Ascending aorta (tissue), 2 donors: ENCODE measurements around the gene RELL1. TPM values are rescaled to one million over a fixed set of nuclear protein-coding genes. Genes with fewer than 3 reads are reported as not detected.

ENCODE experiments used
- DNase-seq, 2 donors: peaks; one replicate each; pipeline ENCODE4 v3.0.0-alpha.2; 2019; ENCODE audit warnings: low spot score in 2 of 2
- H3K27ac ChIP-seq, 2 donors: fragments of 200-600 bp; sonication (generic); one replicate each; pipeline ENCODE4 v1.5.1; 2016 to 2017; ENCODE audit warnings: mild to moderate bottlenecking in 1 of 2
- H3K27me3 ChIP-seq: fragments of 200-600 bp; sonication (generic); one replicate; pipeline ENCODE4 v1.5.1; 2017
- H3K36me3 ChIP-seq, 2 donors: fragments of 200-600 bp; sonication (generic); one replicate each; pipeline ENCODE4 v1.5.1; 2016
- H3K4me1 ChIP-seq, 2 donors: fragments of 200-600 bp; sonication (generic); one replicate each; pipeline ENCODE4 v1.5.1; 2016 to 2017; ENCODE audit warnings: mild to moderate bottlenecking in 1 of 2
- H3K4me3 ChIP-seq, 2 donors: fragments of 200-600 bp; sonication (generic); one replicate each; pipeline ENCODE4 v1.5.1; 2016 to 2017; ENCODE audit warnings: mild to moderate bottlenecking in 1 of 2
- H3K9me3 ChIP-seq, 2 donors: fragments of 200-600 bp; sonication (generic); one replicate each; pipeline ENCODE4 v1.5.1; 2016
- CTCF ChIP-seq, 3 experiments: fragments of 200-600 bp in 2 of 3; fragments of 450-650 bp in 1 of 3; sonication (generic) in 2 of 3; IDR thresholded peaks; one replicate each; pipeline ENCODE4 v1.5.1; 2016 to 2019; ENCODE audit warnings: antibody characterized with exemption in 3 of 3, mild to moderate bottlenecking in 1 of 3, moderate library complexity in 1 of 3
- intact Hi-C: fragments of 100-400 bp; cut with DNase I; formaldehyde crosslinking; loops from one replicate; pipeline ENCODE4 v1.15.1; 2023
- total RNA-seq: library from RNA; depleted of rRNA; stranded (reverse); fragments of >200 nt; gene quantifications from one replicate; pipeline ENCODE4 v1.1.0, GENCODE V29; 2016

Gene RELL1
- total RNA-seq, 1 donor from 2014 or later: 61.5 TPM

- Histone ChIP-seq H3K4me1 (no peaks in the 10 kb centered on the region), H3K9me3 (no peaks in the 10 kb centered on the region), H3K4me3 (no peak overlapping the region), H3K27me3 (no peaks in the 10 kb centered on the region), H3K27ac (no peak overlapping the region), H3K36me3 (peaks cover 0 to 11% of the 10 kb centered on the region in 2 donors)
- intact Hi-C loops: no loop called here
- TF ChIP-seq CTCF (IDR thresholded peaks at IDR 0.05): no peak
- no peak for DNase-seq
Observed at GRCh38 chr4:37612811-37613210, 73.4 kb downstream of the RELL1 start.

GRCh38 chr4:37609626-37610025 is 76.5 kb downstream of the RELL1 start:
- Histone ChIP-seq H3K27ac (no peak overlapping the region), H3K9me3 (no peaks in the 10 kb centered on the region), H3K4me3 (no peak overlapping the region), H3K4me1 (no peaks in the 10 kb centered on the region), H3K27me3 (no peaks in the 10 kb centered on the region), H3K36me3 (peaks cover 0 to 11% of the 10 kb centered on the region in 2 donors)
- intact Hi-C loops: no loop called here
- no peak for TF ChIP-seq CTCF (IDR thresholded peaks at IDR 0.05)
- DNase-seq: no peak

- no peaks in the 10 kb centered on the region for H3K4me1 ChIP-seq
Observed at GRCh38 chr4:37607018-37607417, 79.2 kb downstream of the RELL1 start.

GRCh38 chr4:37605843-37606565 is 80.2 kb downstream of the RELL1 start:
- Histone ChIP-seq H3K4me1 (no peaks in the 10 kb centered on the region), H3K36me3 (peaks cover 0 to 11% of the 10 kb centered on the region in 2 donors), H3K4me3 (no peak overlapping the region), H3K9me3 (no peaks in the 10 kb centered on the region), H3K27me3 (no peaks in the 10 kb centered on the region), H3K27ac (no peak overlapping the region)
- DNase-seq: no peak
- no peak for TF ChIP-seq CTCF (IDR thresholded peaks at IDR 0.05)
- intact Hi-C loops: no loop called here

More at GRCh38 chr4:37607018-37607417, 79.2 kb downstream of the RELL1 start:
- no peaks in the 10 kb centered on the region for H3K27me3 ChIP-seq
- no peak for TF ChIP-seq CTCF (IDR thresholded peaks at IDR 0.05)
- no peaks in the 10 kb centered on the region for H3K9me3 ChIP-seq
- no peak overlapping the region for H3K4me3 ChIP-seq
- no peak overlapping the region for H3K27ac ChIP-seq
- H3K36me3 ChIP-seq: peaks cover 0 to 11% of the 10 kb centered on the region in 2 donors
- intact Hi-C loops: no loop called here
- DNase-seq: no peak

- intact Hi-C loops: loop anchor here (5.0 kb wide), 1 partner anchor 428 kb away; no protein-coding TSS in a partner anchor
Observed at GRCh38 chr4:37604461-37604860, 81.7 kb downstream of the RELL1 start.

More at GRCh38 chr4:37604461-37604860, 81.7 kb downstream of the RELL1 start:
- no peaks in the 10 kb centered on the region for H3K9me3 ChIP-seq
- H3K36me3 ChIP-seq: peaks cover 0 to 5% of the 10 kb centered on the region in 2 donors
- H3K27me3 ChIP-seq: no peaks in the 10 kb centered on the region
- no peak overlapping the region for H3K4me3 ChIP-seq
- no peak for TF ChIP-seq CTCF (IDR thresholded peaks at IDR 0.05)
- H3K4me1 ChIP-seq: no peaks in the 10 kb centered on the region
- DNase-seq: no peak
- no peak overlapping the region for H3K27ac ChIP-seq
